HUDEP-2 (cell line): Measurements from ENCODE around the gene BDH1.
"Not testable (repeated sequence)": the region's sequence is repeated elsewhere in the genome, so short reads cannot be mapped to it uniquely, and the experiment has no call there.

Experiments
- DNase-seq, 76 experiments: peaks; one replicate each; lab custom pipeline; 2025; ENCODE audit not compliant: unreplicated experiment in 76 of 76; lab: John Stamatoyannopoulos, UW

Gene BDH1

DNA sequence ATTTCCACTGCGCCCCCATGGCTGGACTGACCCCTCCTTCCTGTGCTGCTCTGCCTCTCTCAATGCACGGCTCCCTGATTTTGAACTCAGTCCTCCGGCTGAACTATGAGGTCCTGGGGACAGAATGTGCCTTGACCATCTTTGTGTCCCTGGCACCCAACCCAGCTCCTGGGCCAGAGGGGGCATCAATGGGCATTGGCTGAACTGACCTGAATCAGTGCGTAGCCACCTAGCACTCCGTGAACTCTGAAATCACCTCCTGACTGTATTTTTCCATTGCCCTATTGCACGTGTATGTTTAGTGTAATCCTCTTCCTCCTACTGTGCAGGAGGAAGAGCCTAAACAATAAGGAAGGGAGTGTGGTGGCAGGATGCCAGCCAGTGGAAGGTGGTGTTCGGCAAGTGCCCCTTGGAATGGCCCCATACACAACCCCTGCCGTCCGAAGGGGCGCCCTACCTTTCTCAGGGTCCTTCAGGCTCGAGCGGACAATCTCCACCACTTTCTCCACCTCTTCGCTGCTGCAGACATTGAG is 33.5 kb downstream of the BDH1 start:
- DNase-seq = no peak

DNA sequence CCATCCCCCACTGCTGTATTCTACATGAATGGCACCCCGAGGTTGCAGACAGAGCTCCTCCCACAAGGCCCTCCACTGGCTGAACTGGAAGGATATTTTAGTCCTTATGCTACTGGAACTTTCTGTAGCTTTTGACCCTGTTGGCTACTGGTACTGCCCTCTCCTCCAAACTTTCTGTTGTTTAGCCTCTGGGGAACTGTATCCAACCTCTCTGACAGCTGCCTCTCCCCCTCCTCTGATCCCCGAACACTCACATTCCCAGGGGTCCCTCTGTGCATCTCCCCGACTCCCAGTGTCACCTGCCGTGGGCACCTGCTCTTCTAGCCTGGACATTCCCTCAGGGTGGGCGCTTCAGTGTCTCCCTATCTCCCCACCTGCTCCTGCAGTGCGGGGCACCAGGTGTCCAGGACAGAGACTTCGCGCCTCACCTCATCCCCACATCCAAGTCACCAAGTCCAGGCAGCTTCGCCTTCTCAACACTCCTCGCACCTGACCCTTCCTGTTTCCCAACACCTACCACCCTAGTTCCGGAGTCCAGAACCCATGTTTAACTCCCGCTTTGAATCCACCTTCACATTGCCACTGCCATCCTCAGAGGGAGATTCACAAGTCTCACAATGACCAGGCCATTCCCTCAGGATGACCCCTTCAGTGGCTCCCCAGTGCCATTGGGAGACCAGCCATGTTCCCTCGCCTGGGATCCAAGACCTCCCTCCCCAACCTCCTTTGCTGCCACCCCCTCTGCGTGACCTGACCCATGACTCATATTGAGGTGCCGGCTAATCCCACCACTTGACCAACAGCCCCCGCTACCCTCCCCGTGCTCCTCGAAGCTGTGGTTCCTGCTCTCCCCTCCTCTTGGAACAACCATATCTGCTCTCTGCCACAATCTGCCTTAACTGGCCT is 34.2 kb downstream of the BDH1 start:
- DNase-seq = no peak

GRCh38 chr3:197520311-197521276 is 35.2 kb downstream of the BDH1 start:
- DNase-seq = no peak

- DNase-seq = no peak
Observed at GRCh38 chr3:197519801-197520211, 36.0 kb downstream of the BDH1 start.

DNA sequence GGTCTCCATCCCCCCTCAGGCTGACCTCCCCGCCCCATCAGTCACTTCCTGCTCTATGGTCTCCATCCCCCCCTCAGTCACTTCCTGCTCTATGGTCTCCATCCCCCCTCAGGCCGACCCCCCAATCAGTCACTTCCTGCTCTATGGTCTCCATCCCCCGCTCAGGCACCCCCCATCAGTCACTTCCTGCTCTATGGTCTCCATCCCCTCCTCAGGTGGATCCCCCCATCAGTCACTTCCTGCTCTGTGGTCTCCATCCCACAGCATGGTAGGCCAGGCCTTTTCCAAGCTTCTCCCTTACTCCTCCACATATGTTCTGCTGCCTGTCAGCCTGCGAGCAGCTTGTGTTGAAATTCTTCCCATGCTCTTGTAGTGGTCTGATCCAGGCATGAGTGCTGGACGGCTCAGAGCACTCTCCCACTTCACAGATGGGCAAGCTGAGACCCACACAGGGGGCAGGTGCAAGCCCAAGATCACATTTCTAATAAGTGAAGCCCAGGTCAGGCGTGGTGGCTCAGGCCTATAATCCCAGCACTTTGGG is 36.8 kb downstream of the BDH1 start:
- DNase-seq = no peak

- not testable (repeated sequence) for DNase-seq
Observed at GRCh38 chr3:197517922-197518683, 37.7 kb downstream of the BDH1 start.

GRCh38 chr3:197516890-197517606 is 38.7 kb downstream of the BDH1 start:
- not testable (repeated sequence) for DNase-seq

DNA sequence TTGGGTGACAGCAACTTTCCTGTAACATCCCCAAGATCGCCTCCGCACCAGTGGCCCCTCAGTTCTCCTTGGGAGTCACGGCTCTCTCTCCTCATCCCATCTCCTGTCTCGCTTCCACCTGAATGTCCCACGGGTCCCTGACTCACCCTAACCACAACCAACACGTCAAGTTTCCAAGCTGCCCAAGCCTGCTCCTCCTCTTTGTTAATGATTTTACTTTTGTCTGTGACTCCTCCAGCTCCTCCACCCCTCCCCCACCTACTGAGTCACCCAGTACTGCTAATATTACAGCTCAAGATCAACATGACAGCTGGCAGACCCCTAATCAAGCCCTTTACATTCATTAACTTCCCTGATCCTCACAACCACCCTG is 39.3 kb downstream of the BDH1 start:
- peak in 1 of 76 experiments; percentile 12 for DNase-seq

- no peak for DNase-seq
Observed at GRCh38 chr3:197514786-197515355, 40.9 kb downstream of the BDH1 start.

DNA sequence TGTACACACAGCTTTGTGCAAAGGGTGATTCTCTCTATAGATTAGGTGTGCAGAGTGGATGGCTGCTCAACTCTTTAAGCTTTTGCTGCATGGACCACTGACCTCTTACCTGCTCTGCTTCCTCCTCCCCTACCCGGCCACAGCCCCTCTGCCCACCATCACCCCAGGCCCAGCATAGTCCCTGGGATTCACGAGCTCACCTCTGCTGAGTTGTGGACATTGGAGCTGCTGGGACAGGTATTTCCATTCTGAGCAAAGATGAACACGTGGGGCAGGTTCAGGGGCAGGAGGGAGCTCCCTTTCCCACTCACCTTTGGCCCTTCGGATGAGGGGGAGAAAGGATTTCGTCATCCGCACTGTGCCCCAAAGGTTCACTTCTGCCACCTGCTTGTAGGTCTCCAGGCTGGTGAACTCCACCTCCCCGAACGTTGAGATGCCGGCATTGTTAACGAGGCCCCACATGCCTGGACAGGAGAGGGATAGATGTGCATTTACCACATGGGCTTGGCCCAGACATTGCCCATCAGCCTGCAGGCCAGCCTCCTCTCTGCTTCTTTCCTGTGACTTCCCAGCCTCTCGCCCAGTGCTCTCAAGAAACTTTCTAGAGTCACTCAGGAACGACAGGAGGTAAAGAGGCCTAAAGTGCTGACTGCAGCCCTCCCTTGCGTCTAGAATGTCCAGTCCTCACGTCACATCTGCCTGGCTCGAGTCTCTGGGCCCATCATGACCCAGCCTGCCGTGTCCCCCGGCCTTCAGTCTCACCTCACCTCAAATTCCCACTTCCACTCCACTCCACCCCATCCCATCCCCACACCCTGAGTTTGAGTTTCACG is 41.6 kb downstream of the BDH1 start:
- no peak for DNase-seq

GRCh38 chr3:197512691-197513571 is 42.8 kb downstream of the BDH1 start:
- DNase-seq = no peak

- no peak for DNase-seq
Observed at GRCh38 chr3:197511853-197512635, 43.7 kb downstream of the BDH1 start.

GRCh38 chr3:197511130-197511529 is 44.6 kb downstream of the BDH1 start:
- DNase-seq = no peak

DNA sequence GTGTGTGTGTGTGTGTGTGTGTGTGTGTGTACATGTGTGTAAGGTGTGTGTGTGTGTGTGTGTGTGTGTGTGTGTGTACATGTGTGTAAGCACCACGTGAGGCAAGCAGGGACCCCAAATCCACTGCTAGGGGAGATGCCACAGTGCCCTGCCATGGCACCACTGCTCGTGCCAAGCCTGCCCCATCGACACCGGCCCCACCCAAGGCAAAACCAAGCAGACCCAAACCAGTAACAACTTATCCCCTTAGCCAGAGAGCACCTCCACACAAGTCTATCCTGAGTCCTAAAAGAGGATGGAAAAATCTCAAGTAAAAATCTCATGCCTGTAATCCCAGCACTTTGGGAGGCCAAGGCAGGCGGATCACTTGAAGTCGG is 45.1 kb downstream of the BDH1 start:
- no peak for DNase-seq

- no peak for DNase-seq
Observed at GRCh38 chr3:197508924-197509775, 46.6 kb downstream of the BDH1 start.

DNA sequence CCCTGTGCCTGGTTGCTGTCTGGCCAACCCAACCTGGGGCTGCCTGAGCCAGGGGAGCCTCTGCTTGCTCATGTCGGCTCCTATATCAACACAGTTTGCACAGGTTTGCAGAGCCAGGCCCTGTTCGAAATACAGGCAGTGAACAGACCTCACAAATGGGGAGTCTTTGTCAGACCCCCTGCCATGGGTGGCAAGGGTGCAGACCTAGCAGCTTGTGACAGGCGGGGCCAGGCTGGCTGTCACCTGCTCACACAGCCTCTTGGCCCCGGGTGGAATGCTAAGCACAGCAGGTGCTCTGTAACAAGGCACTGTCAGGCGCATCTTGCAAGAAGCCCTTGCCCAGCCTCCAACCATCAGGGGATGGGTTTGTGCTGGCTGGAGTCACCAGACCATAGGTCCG is 47.3 kb downstream of the BDH1 start:
- no peak for DNase-seq
